22Rv1 (cell line): ENCODE data around the gene CALM3.

Source experiments
- H3K27ac ChIP-seq: fragments of 450-650 bp; 2 replicates; pipeline ENCODE4 v1.5.1; 2017
- CTCF ChIP-seq: fragments of 450-650 bp; IDR thresholded peaks from 2 replicates; pipeline ENCODE4 v1.5.1; 2017; ENCODE audit warnings: mild to moderate bottlenecking
- ZFX ChIP-seq: fragments of 450-650 bp; IDR thresholded peaks from 2 replicates; pipeline ENCODE4 v1.6.1; 2017; ENCODE audit warnings: antibody characterized with exemption, borderline replicate concordance

CALM3 gene

GRCh38 chr19:46617601-46618000 is 16.5 kb downstream of the CALM3 start:
- TF ChIP-seq ZFX (no peak), CTCF (no peak)
- no peak overlapping the region for H3K27ac ChIP-seq

- H3K27ac ChIP-seq: no peak overlapping the region
- TF ChIP-seq CTCF: no peak
- TF ChIP-seq ZFX: no peak
Observed at GRCh38 chr19:46618670-46619231, 17.6 kb downstream of the CALM3 start.

- H3K27ac ChIP-seq: no peak overlapping the region
- TF ChIP-seq CTCF: no peak
- TF ChIP-seq ZFX: no peak
Observed at GRCh38 chr19:46620267-46620666, 19.1 kb downstream of the CALM3 start.

GRCh38 chr19:46620716-46621115 is 19.6 kb downstream of the CALM3 start:
- TF ChIP-seq ZFX (no peak), CTCF (no peak)
- no peak overlapping the region for H3K27ac ChIP-seq

- TF ChIP-seq ZFX (no peak), CTCF (no peak)
- no peak overlapping the region for H3K27ac ChIP-seq
Observed at GRCh38 chr19:46621191-46622117, 20.3 kb downstream of the CALM3 start.

- TF ChIP-seq ZFX: no peak
- no peak for TF ChIP-seq CTCF
- no peak overlapping the region for H3K27ac ChIP-seq
Observed at GRCh38 chr19:46622118-46622446, 21.0 kb downstream of the CALM3 start.

- TF ChIP-seq ZFX (no peak), CTCF (no peak)
- H3K27ac ChIP-seq: no peak overlapping the region
Observed at GRCh38 chr19:46623915-46624502, 22.9 kb downstream of the CALM3 start.
